ENCODE measurements around the gene BTN3A1. TPM values are rescaled to one million over a fixed set of nuclear protein-coding genes. Genes with fewer than 3 reads are reported as not detected.
"Not testable (repeated sequence)": the region's sequence is repeated elsewhere in the genome, so short reads cannot be mapped to it uniquely, and the experiment has no call there.

The BTN3A1 gene
- total and polyA plus RNA-seq, 8 donors = 3.9 to 33.5 (median 12.5) TPM

- H3K36me3 ChIP-seq = no peaks in the 10 kb centered on the region
- DNase-seq (no peak), FAIRE-seq (no peak), ATAC-seq (no peak)
- intact Hi-C loops (cut with DNase I) = no loop called here
- 91 to 94% methylated on average over 1 of the region's 1 CpG for WGBS, 2 donors
- H3K9me3 ChIP-seq = no peaks in the 10 kb centered on the region
- no peaks in the 10 kb centered on the region for H3K27me3 ChIP-seq
- H3K4me3 ChIP-seq = no peak overlapping the region
- no peak for TF ChIP-seq CTCF (IDR thresholded peaks at IDR 0.05)
- H3K4me1 ChIP-seq = peaks cover 4 to 16% (median 4%) of the 10 kb centered on the region in 3 donors
- H3K27ac ChIP-seq = no peak overlapping the region
Measured at GRCh38 chr6:26366504-26366903, 35.6 kb upstream of the BTN3A1 start.

- H3K4me3 ChIP-seq = no peak overlapping the region
- H3K27me3 ChIP-seq = no peaks in the 10 kb centered on the region
- intact Hi-C loops (cut with DNase I) = no loop called here
- no peaks in the 10 kb centered on the region for H3K9me3 ChIP-seq
- no peak overlapping the region for H3K27ac ChIP-seq
- 88 to 96% methylated on average over 3 of the region's 3 CpGs for WGBS, 2 donors
- DNase-seq (no peak), ATAC-seq (no peak), FAIRE-seq (no peak)
- H3K36me3 ChIP-seq = no peaks in the 10 kb centered on the region
- TF ChIP-seq CTCF (IDR thresholded peaks at IDR 0.05) = no peak
- H3K4me1 ChIP-seq = peaks cover 4 to 16% (median 4%) of the 10 kb centered on the region in 3 donors
Measured at GRCh38 chr6:26367114-26367513, 35.0 kb upstream of the BTN3A1 start.

GRCh38 chr6:26371813-26372212, 30.3 kb upstream of the BTN3A1 start:
- intact Hi-C loops (cut with DNase I); ATAC-seq; H3K4me3 ChIP-seq; H3K36me3 ChIP-seq; FAIRE-seq; H3K4me1 ChIP-seq; DNase-seq; H3K27ac ChIP-seq; H3K27me3 ChIP-seq; H3K9me3 ChIP-seq: not testable (repeated sequence)
- 79% methylated on average over 4 of the region's 4 CpGs for WGBS, 2 donors

- no peaks in the 10 kb centered on the region for H3K4me1 ChIP-seq
- TF ChIP-seq CTCF (IDR thresholded peaks at IDR 0.05) = no peak
- WGBS, 2 donors = 91% methylated on average over 12 of the region's 12 CpGs
- no peaks in the 10 kb centered on the region for H3K27me3 ChIP-seq
- ATAC-seq (no peak), FAIRE-seq (no peak), DNase-seq (no peak)
- no peak overlapping the region for H3K4me3 ChIP-seq
- intact Hi-C loops (cut with DNase I) = no loop called here
- H3K36me3 ChIP-seq = no peaks in the 10 kb centered on the region
- H3K9me3 ChIP-seq = no peaks in the 10 kb centered on the region
- no peak overlapping the region for H3K27ac ChIP-seq
Measured at GRCh38 chr6:26372308-26373144, 29.5 kb upstream of the BTN3A1 start.

- Histone ChIP-seq H3K36me3 (no peaks in the 10 kb centered on the region), H3K4me1 (no peaks in the 10 kb centered on the region), H3K4me3 (no peak overlapping the region), H3K27me3 (no peaks in the 10 kb centered on the region), H3K9me3 (no peaks in the 10 kb centered on the region), H3K27ac (no peak overlapping the region)
- DNase-seq = no peak
- no peak for FAIRE-seq
- ATAC-seq = no peak
- 60 to 67% methylated on average over 3 of the region's 3 CpGs for WGBS, 2 donors
- intact Hi-C loops (cut with DNase I) = no loop called here
- TF ChIP-seq CTCF (IDR thresholded peaks at IDR 0.05) = no peak
Measured at GRCh38 chr6:26375270-26375669, 26.8 kb upstream of the BTN3A1 start.
